HepG2 (cell line): Measurements from ENCODE around the gene LIMA1.

Experiments
- PCBP1 ChIP-seq: fragments of 200-400 bp; formaldehyde crosslinking; IDR thresholded peaks from 2 replicates; pipeline ENCODE4 v1.6.1; 2017; ENCODE audit warnings: mild to moderate bottlenecking, low read depth, low read length, borderline replicate concordance
- RAD21 ChIP-seq: fragments of 450-650 bp; formaldehyde crosslinking; IDR thresholded peaks from 2 replicates; pipeline ENCODE4 v1.5.0; 2020; ENCODE audit warnings: mild to moderate bottlenecking
- SP1 ChIP-seq, 2 experiments: fragments of 450-650 bp in 1 of 2; sonication (generic) in 1 of 2; formaldehyde crosslinking in 1 of 2; IDR thresholded peaks; 2 replicates each; pipeline versions ENCODE4 v1.4.0 to v1.6.1; 2016 to 2020; ENCODE audit warnings: missing genetic modification reagents in 1 of 2
- ZNF569 ChIP-seq: sonication (generic); formaldehyde crosslinking; IDR thresholded peaks from 2 replicates; pipeline ENCODE4 v1.5.0; 2020; ENCODE audit warnings: mild to moderate bottlenecking, missing genetic modification reagents, moderate library complexity, borderline replicate concordance
- TF ChIP-seq, protein P1 (sequence below): sonication (generic); formaldehyde crosslinking; IDR thresholded peaks from 2 replicates; pipeline ENCODE4 v1.5.0; 2020; ENCODE audit warnings: mild to moderate bottlenecking, missing genetic modification reagents, moderate library complexity

DNA sequence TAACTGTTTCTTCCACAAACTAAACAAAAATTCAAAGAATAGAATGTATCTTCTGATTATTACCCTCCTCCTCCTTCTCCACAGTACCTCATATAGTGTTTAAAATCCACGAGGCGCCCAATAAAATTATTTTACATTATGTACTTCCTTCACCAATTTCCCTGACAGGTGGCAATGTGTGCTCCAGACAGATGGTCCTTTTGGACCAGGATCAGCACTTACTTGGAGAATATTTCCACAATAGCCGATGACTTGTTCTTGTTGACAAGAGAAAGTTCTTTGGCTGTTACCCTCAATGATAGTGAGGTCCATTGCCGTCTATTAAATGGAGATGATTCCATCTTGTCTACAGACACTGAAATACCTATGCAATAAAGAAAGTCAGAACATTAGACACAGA lies 34.9 kb downstream of the LIMA1 start:
- no peak for TF ChIP-seq PCBP1
- no peak for TF ChIP-seq SP1 (IDR thresholded peaks at IDR 0.05)
- no peak for TF ChIP-seq SP1 (CRISPR knock-in tag; IDR thresholded peaks at IDR 0.05)
- TF ChIP-seq RAD21 = no peak
- TF ChIP-seq ZNF569 (CRISPR knock-in tag) = no peak
- TF ChIP-seq, protein P1, sequence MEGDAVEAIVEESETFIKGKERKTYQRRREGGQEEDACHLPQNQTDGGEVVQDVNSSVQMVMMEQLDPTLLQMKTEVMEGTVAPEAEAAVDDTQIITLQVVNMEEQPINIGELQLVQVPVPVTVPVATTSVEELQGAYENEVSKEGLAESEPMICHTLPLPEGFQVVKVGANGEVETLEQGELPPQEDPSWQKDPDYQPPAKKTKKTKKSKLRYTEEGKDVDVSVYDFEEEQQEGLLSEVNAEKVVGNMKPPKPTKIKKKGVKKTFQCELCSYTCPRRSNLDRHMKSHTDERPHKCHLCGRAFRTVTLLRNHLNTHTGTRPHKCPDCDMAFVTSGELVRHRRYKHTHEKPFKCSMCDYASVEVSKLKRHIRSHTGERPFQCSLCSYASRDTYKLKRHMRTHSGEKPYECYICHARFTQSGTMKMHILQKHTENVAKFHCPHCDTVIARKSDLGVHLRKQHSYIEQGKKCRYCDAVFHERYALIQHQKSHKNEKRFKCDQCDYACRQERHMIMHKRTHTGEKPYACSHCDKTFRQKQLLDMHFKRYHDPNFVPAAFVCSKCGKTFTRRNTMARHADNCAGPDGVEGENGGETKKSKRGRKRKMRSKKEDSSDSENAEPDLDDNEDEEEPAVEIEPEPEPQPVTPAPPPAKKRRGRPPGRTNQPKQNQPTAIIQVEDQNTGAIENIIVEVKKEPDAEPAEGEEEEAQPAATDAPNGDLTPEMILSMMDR (CRISPR knock-in tag) = no peak
